ENCODE results near the gene TYMP.
A peak's percentile ranks its signal among the peaks of the same experiment; 100 is the strongest.

The TYMP gene

DNA sequence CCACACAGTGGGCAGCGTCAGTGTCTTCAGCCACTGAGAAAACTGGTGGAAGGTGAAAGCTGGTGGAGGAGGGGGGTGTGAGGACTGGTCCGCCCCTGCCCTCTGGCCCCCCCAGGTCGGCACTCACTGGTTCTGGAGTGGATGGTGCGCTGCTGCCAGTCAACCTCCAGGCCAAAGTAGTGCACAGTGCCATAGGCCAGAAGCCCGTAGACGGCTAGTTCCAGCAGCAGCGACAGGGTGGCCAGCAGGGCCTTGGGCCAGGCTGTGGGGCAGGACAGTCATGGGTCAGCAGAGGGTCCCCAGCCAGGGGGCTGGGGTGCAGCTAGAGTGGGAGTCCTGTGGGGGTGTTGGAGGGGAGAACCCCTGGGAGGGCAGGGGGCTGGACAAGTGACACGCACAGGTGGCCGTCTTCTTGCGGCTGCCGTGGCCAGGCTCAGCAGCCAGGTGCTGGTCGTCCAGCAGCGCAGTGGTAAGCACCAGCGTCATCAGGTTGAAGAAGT, 24.5 kb downstream of the TYMP start:
- DNase-seq (ENCODE audit: low spot score) = no peak

DNA sequence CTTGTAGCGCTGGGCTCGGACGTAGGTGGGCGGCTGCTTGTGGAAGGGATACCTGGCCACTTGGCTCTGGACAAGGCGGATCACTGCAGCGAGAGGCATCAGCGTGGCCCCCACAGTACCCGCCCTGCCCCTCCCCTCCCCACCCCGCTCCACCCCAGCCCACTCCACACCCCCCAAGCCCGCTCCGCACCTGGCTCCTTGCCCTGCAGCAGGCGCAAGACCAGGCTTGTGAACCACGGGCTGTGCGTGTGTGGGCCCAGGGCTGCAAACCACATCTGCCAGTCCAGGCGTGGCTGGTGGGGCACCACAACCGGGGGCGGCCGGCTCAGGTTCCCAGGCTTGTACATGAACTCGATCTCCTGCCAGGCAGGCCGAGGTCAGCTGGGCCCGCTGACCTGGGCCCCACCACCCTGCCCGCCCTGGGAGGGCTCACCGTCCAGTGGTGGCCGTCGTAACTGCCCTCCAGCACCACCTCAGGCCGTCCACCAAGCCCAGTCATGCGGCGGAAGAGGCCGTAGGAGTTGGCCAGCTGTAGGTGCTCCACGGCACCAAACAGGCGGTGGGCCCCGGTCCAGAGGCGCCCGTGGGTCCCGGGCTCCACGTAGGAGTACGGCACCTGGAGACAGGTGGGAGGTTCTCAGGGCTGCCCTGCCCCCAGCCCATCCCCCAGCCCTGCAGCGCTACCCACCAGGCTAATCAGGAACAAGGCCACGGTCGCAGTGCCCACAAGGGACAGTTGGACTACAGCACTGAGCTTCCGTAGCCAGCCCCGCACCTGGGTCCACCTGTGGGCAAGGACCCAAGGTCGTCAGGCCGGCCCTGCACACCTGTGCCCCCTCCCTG, 25.2 kb downstream of the TYMP start:
- no peak for DNase-seq (ENCODE audit: low spot score)

DNA sequence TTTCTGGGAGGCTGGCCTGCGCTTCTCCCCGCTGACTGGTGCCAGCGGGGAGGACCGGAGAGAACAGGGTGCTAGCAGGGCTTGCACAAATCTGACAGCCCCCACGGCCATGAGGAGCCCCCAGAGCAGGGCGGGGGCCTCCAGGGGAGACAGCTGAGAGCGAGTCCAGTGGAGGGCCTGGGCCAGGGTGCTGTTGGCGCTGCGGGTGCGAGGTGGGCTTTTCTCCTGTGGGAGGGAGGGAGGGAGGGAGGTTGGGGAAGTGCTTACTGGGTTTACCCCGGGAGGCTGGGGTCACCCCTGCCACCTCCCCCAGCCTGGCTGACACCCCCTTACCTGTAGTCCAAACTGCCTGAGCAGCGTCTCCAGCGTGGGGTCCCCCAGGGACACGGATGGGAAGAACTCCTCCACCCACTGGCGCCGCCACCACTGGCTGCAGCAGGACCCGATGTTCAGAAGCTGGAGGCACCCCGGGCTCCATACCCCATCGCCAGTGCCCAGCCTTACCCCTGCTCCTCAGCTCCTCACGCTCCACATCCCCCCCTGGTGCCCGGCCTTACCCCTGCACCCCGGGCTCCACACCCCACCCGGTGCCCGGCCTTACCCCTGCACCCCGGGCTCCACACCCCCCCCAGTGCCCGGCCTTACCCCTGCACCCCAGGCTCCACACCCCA, 26.2 kb downstream of the TYMP start:
- DNase-seq (ENCODE audit: low spot score) = no peak

DNA sequence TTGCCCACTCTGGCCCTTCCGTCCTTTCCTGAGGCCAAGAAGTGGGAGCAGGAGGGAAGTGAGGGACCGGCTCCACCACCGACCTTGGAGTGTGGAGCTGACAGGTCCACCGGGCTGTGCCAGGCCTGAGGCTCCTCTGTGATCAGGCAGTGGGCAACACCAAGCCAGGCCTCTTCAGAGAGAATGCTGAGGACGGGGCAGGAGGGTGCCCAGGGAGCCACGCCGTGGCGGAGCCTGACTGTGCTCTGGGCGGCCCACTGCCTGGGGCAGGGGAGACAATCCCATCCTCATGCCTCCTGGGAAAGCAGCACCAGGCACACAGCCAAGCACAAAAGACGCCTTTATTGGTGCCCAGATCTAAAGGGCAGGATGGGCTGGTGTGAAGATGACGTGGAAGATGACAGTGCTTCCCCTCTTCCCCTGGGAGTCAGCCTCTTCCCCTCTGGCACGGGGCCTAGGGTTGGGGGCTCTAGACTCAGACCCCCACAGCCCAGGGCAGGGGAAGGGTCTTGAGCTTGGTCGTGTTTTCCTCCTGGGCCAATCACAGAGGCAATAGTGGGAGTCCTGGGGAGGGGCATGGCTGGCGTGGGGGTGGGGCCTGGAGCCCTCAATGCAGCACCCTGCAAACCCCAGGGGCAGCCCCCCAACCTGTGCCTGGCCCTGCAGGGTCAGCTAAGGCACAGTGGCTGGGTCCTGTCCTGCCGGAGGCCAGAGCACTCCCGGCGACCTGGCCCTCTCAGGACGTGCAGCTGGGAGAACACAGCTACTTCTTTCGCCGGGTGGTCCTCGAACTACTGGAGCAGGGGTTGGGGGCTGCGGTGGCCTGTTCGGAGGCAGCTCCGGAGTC, 27.0 kb downstream of the TYMP start:
- no peak for DNase-seq (ENCODE audit: low spot score)

DNA sequence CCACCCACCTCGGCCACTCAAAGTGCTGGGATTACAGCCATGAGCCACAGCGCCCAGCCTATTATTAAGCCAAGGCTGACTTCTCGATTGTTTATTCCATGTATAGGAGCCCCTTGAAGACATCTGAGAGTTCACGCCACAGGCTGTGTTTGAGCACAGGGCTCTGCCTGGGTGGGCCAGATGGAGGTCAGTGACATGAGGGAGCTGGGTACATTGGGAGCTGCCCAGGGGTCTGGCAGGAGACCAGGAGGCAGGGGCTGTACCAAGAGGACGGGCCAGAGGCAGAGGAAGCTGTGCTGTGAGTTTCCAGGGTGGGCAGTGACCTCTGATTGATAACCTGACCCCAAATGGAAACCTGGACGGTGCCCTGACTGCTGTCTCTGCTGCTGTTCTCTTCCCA, 27.7 kb downstream of the TYMP start:
- DNase-seq (ENCODE audit: low spot score) = no peak

DNA sequence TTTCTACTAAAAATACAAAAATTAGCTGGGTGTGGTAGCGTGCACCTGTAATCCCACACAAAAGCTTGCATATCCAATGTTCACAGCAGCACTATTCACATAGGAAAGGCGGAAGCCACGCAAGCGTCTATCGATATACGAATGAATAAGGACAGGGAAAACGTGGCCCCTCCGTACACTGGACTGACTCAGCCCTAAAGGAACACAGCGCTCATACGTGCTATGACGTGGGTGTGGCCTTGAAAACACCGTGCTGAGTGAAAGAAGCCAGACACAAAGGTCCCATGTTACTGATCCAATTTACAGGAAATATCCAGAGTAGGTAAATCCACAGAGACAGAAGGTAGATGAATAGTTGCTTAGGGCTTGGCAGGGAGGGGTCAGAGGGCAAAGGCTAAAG, 29.4 kb downstream of the TYMP start:
- DNase-seq (ENCODE audit: low spot score) = no peak

DNA sequence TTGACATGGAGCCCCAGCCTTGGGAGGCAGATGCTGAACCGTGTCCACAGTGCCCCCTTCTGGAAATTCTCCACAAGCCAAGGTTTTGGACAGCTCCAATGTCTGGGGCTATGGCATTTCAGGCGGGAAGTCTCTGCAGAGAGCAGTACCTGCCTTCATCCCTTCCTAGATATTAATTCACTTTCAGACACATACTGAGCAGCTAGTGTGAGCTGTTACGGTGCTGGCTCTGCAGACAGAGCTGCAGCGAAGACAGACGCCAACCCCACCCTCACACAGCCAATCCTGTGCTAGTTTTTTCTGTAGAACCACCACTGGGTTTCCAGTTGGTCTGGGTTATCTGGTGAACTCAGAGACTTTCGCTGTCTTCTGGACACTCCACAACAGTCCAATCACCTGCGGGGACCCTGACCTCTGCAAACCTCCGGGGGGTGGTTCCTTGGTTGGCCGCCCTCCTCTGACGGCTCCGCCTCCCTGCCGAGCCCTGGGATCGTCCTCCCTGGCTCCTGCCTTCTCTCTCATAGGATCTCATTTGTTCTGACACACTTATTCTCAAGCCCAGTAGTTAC, 31.4 kb downstream of the TYMP start:
- peak; percentile 45 for DNase-seq (ENCODE audit: low spot score)

DNA sequence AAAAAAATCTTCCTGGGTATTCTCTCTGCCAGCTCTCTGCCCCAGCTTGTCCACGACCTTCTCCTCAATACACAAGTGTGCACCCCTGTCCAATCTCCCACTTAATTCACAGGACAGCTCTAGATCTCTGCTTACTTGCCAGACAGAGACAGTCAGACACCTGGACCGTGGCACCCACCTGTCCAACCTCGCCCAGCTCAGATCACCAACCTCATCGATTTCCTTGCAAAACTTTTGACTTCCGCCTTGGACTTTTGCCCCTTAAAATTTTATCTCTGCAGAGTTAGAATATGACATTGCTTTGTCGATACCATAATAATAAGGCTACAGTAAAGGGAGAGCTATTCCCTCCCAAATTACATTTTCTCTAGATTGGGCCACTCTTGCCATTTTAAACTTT, 32.7 kb downstream of the TYMP start:
- DNase-seq (ENCODE audit: low spot score) = no peak

DNA sequence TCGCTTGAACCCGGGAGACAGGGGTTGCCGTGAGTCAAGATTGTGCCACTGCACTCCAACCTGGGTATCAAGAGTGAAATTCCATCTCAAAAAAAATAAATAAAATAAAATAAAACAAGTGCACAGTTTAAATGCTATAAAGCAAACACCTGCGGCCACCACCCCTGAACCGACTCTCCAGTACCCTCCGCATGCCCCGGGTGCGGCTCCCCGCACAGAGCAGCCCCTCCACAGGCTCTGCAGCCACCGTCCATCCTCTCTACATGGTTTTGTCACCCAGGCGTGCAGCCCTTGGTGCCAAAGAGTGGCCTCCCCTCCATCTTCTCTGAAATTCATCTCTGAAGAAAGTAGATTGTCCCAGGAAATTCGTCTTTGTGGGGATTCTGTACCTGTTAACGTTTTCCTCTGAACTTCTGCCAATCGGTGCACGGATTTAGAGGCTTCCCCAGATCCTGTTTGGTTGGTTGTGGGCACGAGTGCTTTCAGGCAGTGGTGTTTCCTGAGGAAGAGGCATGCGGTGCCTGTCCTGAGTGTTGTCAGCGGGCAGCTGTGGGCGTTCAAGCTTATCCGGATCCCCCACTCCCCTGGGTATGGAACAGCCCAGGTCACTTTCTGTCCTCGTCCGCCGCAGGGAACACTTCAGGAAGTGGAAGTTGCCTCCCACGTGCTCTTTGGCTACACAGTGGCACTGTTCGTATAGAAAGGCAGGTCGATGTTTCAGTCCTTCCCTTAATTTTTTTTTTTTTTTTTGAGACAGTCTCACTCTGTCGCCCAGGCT, 39.1 kb downstream of the TYMP start:
- DNase-seq (ENCODE audit: low spot score) = no peak

DNA sequence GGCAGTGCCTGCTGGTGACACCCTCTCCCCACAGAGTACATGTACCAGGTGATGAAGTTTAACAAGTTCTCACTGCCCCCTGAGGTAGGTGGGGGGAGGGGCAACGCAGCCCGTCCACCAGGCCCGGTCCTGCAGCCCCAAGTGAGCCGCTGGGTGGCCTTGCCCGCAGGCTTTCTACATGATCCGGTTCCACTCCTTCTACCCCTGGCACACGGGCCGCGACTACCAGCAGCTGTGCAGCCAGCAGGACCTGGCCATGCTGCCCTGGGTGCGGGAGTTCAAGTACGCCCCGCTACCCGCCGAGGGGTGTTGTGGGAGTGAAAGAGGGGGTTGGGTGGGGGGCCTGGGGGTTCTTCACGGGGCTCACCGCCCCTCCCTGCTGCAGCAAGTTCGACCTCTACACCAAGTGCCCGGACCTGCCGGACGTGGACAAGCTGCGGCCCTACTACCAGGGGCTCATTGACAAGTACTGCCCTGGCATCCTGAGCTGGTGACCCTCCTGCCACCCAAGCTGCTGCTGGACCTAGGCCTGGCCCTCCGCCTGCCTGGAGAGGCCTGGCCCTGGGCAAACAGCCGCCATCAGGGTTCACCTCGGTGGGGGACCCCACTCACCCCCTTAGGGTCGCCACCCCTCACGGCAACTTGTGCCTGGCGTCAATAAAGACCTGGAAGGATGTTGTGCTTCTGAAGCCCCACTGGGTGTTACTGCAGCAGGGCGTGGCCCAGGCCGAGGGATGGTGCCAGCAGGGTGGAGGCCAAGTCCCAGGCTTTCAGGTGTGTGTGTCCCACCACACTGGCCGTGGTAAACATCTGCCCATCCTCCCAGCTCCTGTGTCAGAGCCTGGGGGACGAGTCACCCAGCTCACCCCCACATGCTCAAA, 40.2 kb downstream of the TYMP start:
- DNase-seq (ENCODE audit: low spot score) = no peak

DNA sequence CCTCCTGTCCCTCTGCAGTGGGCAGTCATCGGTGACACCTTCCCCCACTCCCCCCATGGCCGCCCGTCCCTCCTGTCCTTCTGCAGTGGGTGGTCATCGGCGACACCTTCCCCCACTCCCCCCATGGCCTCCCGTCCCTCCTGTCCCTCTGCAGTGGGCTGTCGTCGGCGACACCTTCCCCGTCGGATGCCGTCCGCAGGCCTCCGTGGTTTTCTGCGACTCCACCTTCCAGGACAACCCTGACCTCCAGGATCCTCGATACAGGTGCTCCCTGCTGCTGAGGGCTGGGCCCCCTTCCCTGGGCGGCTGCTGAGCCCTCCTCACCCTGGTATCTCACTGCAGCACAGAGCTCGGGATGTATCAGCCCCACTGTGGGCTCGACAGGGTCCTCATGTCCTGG, 40.9 kb downstream of the TYMP start:
- no peak for DNase-seq (ENCODE audit: low spot score)

DNA sequence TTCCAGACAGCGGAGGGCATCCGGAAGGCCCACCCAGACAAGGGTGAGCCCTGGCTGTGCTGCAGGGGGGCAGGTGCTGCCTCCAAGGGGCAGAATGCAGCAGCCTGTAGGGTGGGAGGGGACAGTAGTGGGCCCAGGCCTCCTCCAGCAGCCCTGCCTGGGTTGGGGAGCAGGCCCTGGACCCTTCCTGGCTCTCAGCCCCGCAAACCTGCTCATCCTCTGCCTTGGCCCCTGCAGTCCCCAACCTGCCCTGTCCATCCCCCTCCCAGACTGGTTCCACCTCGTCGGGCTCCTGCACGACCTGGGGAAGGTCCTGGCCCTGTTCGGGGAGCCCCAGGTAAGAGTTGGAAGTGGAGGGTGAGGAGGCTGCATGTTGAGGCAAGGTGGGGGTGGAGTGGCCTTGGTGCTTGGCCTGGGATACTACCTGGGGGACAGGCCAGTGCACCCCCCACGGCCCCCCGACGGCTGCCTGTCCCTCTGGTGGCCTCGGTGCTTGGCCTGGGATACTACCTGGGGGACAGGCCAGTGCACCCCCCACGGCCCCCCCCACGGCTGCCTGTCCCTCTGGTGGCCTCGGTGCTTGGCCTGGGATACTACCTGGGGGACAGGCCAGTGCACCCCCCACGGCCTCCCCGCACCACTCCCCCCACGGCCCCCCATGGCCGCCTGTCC, 41.7 kb downstream of the TYMP start:
- no peak for DNase-seq (ENCODE audit: low spot score)

DNA sequence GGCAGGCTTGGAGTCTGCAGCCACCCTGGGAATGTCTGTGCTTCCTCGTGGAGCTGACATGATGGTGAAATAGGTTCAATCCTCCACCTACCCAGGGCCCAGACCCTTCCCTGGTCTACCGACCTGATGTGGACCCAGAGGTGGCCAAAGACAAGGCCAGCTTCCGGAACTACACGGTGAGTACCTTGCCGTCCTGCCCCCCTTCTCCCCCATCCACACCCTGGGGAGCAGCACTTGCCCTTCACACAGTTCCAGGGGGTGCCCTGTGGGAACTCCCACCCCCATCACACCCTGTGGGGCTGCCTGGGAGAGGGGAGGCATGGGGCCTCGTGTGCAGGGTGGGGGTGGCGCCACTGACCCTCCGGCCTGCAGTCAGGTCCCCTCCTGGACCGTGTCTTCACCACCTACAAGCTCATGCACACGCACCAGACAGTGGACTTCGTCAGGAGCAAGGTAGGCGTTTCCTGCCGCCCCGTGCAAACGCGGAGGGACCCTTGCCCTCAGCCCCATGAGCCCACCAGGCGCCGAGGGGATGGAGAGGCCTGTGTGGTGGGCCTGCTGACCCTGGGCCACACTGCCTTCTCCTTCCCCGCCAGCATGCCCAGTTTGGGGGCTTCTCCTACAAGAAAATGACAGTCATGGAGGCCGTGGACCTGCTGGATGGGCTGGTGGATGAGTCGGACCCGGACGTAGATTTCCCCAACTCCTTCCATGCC, 42.4 kb downstream of the TYMP start:
- no peak for DNase-seq (ENCODE audit: low spot score)

DNA sequence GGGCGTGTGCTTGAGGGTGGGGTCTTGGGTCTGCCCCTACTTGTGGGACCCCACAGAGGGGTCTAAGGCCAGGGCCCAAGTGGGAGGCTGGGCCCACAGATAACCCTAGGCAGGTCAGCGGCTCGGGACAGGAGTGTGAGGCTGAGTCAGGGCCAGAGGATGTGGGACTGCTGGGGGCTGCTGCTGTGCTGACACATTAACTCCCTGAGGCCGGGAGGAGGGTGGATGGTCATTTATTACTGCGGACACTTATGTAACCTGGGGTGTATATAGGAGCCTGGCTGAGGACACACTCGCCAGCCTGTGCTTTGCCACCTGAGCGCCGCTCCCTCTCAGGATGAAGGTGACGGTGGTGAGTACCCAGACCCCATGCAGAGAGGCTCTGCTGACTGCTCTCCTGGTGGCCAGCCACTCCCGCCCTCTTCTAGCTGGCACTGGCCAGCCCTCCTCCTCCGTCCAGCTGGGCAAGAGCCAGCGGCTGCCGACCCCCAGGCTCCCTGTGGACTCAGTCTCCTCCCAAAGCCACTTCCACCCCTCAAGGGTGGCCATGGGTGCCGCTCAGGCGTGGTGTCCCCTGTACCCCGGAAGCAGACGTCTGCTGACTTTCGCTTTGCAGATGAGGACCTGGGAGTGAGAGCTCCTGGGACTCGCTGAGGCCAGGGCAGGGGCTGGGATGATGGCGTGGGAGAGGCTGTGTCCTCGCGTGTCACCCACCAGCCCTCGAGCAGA, 43.1 kb downstream of the TYMP start, which contains the start of gene MIOX:
Gene MIOX (plus strand): TSS at position 299 of the 729 bp plus-strand sequence. CDS start 39 bp downstream, at position 338.
- DNase-seq (ENCODE audit: low spot score) = no peak

DNA sequence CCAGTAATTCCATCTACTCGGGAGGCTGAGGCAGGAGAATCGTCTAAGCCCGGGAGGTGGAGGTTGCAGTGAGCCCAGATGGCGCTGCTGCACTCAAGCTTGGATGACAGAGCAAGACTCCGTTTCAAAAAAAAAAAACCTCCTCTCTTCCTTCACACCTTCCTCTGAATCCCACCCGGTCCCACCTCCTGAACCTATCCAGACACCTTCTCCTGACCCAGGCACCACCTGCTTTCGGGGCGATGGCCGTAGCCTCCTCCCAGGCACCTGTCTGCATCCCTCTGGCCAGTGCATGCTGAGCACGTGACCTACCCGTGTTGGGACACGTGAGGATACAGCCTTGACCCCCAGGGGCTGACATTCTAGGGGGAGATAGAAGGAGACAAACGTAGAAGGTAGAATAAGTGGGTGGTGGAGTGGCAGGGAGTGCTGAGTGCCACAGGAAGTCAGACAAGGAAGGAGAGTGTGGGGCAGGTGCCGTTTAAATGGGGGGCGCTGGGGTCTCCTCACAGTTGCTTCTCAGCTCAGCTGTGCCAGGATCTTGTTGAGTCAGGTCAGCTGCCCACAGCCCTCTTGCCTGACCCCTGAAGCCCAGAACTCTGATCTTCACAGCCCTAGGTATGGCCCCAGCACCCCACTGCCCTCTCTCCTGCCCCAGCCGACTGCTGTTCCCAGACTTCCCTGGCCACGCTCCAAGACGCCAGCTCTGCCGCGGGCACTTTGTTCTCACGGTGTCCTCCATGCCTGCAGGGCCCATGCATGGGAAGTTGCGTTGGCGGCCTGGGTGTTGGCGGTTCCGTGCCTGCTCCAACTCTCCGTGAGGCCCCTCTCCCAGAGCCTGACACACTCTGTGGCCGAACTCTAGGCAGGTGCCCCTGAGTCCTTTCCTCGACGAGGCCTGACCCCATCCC, 44.3 kb downstream of the TYMP start:
- no peak for DNase-seq (ENCODE audit: low spot score)

DNA sequence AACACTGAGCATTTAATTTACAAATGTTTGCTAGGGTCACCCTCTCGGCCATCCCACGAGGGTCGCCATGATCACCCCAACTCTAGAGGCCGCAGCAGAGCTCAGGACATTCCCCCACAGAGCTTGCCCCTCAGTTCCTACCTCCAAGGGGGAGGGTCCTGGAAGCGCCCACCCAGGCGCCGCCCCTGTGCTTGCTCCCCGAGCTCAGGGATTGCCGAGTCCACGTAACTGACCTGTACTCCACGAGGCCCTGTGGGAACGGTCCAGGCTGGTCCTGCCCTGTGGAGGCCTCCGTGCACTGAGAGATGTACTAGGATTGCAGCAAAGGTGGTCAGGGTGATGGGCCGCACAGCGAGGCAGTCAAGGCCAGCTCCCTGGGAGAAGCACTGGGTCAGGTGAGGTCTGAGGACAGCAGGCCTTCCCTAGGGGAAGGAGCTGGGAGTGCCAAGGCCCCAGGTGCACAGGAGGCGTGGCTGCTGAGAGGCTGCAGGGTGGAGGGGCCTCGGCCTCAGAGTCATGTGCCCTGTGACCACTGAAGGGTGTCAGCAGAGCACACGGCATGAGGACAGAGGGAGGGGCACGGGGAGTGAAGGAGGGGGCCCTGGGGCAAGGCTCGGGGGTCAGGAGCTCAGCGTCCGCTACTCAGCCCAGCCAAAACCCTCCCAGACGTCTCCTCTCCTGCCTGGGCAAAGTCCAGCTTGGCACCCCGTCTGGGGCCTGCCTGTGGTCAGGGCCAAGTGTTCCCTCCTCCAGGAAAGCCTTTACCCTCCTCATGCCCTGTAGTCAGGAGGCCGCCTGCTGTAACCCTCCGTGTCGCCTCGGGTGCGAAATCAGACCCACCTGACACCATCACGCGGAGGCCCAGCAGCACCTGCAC, 45.6 kb downstream of the TYMP start:
- DNase-seq (ENCODE audit: low spot score) = no peak
